ENCODE data around the gene ZHX3. TPM values are rescaled to one million over a fixed set of nuclear protein-coding genes. Genes with fewer than 3 reads are reported as not detected.

The ZHX3 gene
- total and polyA plus RNA-seq, 4 donors = 3.2 to 30.0 (median 8.0) TPM

DNA sequence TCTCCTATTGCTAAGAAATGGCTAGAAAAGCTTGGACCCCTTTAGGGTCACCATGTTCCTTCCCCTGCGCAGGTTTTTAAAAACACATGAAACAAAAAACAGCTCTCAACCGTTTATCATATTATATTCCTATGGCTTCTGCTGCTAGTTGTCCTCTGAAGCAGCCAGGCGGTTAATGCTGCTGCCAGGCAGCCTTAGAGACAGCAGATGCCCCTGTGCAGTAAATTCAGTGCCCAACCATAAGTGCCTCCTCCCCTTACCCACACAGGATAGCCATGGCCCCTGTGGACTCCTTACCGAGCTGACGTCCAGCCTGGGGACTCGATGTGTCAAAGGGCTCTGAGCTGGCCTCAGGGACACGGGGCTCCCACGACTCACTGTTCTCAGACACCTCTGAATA lies 115.8 kb downstream of the ZHX3 start:
- TF ChIP-seq RXRA (IDR thresholded peaks at IDR 0.05) (no peak), TAF1 (conservative IDR thresholded peaks at IDR 0.05) (no peak), JUND (IDR thresholded peaks at IDR 0.05) (no peak), FOXA1 (IDR thresholded peaks at IDR 0.05) (no peak), YY1 (IDR thresholded peaks at IDR 0.05) (no peak), NR2F2 (IDR thresholded peaks at IDR 0.05) (no peak), RAD21 (IDR thresholded peaks at IDR 0.05) (no peak)
- TF ChIP-seq, protein P1, sequence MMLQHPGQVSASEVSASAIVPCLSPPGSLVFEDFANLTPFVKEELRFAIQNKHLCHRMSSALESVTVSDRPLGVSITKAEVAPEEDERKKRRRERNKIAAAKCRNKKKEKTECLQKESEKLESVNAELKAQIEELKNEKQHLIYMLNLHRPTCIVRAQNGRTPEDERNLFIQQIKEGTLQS (IDR thresholded peaks at IDR 0.05) = no peak
- TF ChIP-seq, protein P2, sequence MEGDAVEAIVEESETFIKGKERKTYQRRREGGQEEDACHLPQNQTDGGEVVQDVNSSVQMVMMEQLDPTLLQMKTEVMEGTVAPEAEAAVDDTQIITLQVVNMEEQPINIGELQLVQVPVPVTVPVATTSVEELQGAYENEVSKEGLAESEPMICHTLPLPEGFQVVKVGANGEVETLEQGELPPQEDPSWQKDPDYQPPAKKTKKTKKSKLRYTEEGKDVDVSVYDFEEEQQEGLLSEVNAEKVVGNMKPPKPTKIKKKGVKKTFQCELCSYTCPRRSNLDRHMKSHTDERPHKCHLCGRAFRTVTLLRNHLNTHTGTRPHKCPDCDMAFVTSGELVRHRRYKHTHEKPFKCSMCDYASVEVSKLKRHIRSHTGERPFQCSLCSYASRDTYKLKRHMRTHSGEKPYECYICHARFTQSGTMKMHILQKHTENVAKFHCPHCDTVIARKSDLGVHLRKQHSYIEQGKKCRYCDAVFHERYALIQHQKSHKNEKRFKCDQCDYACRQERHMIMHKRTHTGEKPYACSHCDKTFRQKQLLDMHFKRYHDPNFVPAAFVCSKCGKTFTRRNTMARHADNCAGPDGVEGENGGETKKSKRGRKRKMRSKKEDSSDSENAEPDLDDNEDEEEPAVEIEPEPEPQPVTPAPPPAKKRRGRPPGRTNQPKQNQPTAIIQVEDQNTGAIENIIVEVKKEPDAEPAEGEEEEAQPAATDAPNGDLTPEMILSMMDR (IDR thresholded peaks at IDR 0.05; ENCODE audit: low read depth, low read length, missing input control) = no peak
- TF ChIP-seq, protein P3, sequence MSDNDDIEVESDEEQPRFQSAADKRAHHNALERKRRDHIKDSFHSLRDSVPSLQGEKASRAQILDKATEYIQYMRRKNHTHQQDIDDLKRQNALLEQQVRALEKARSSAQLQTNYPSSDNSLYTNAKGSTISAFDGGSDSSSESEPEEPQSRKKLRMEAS (IDR thresholded peaks at IDR 0.05) = no peak
- Histone ChIP-seq H3K9ac (ENCODE audit: low read depth in 1 of 2, low read length in 2 of 2) (no peak overlapping the region), H3K27ac (ENCODE audit: low read depth in 1 of 2, low read length in 2 of 2) (no peak overlapping the region), H3K4me1 (ENCODE audit: control insufficient read depth in 4 of 4, insufficient read depth in 4 of 4, low read length in 3 of 4) (no peaks in the 10 kb centered on the region), H3K4me3 (ENCODE audit: low read depth in 1 of 3, low read length in 3 of 3) (no peak overlapping the region), H3K36me3 (ENCODE audit: control insufficient read depth in 4 of 4, insufficient read depth in 3 of 4, low read depth in 1 of 4, low read length in 3 of 4) (peaks cover 12 to 31% (median 20%) of the 10 kb centered on the region in 4 donors), H3K9me3 (ENCODE audit: control insufficient read depth in 4 of 4, low read length in 3 of 4) (peaks cover 0 to 9% (median under 1%) of the 10 kb centered on the region in 4 donors), H3K27me3 (ENCODE audit: control insufficient read depth in 4 of 4, insufficient read depth in 4 of 4, low read length in 3 of 4) (no peaks in the 10 kb centered on the region)
- no peak for DNase-seq (ENCODE audit: low spot score)
- 96% methylated on average over 8 of the region's 8 CpGs for WGBS

DNA sequence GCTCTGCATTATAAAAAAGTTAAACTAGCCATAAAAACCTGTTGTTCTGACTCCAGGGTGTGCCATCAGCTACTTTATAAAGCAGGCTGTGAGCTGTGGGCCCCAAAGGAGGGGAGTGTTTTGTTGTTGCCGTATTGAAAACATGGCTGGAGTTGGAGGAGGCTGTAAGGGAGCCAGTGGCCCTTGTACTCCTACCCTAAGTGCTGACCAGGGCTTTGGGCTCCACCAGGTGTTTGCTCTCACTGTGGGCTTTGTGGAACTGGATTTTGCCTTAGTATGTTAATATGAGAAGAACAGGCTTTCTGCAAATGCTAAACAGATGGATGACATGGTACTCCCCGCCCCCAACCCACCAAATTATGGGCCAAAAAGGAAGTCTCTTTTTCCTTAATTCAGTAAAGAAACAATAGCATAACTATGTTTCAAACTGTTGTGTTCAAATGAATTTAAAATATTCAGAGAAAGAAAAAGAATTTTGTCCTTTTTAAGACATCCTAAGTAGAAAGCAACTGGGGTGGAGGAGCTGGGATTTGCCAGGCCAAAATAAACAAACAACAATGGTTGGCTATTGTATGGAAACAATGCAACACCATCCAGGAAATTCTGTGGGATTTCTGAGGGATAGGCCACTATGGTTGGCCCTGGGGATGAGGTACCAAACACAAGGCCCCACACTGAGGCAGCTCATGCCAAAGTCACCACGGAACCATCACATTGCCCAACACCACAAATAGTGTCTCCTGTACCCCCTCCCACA lies 116.9 kb downstream of the ZHX3 start:
- WGBS = 95% methylated on average over 3 of the region's 3 CpGs
- Histone ChIP-seq H3K27me3 (ENCODE audit: control insufficient read depth in 4 of 4, insufficient read depth in 4 of 4, low read length in 3 of 4) (no peaks in the 10 kb centered on the region), H3K4me3 (ENCODE audit: low read depth in 1 of 3, low read length in 3 of 3) (no peak overlapping the region), H3K4me1 (ENCODE audit: control insufficient read depth in 4 of 4, insufficient read depth in 4 of 4, low read length in 3 of 4) (no peaks in the 10 kb centered on the region), H3K9ac (ENCODE audit: low read depth in 1 of 2, low read length in 2 of 2) (no peak overlapping the region), H3K9me3 (ENCODE audit: control insufficient read depth in 4 of 4, low read length in 3 of 4) (peaks cover 0 to 9% (median under 1%) of the 10 kb centered on the region in 4 donors), H3K27ac (ENCODE audit: low read depth in 1 of 2, low read length in 2 of 2) (no peak overlapping the region), H3K36me3 (ENCODE audit: control insufficient read depth in 4 of 4, insufficient read depth in 3 of 4, low read depth in 1 of 4, low read length in 3 of 4) (peaks cover 12 to 31% (median 20%) of the 10 kb centered on the region in 4 donors)
- TF ChIP-seq RAD21 (IDR thresholded peaks at IDR 0.05) (no peak), EGR1 (IDR thresholded peaks at IDR 0.05; ENCODE audit: low read depth in 2 of 2) (no peak), JUND (IDR thresholded peaks at IDR 0.05) (no peak), YY1 (IDR thresholded peaks at IDR 0.05) (no peak), FOXA2 (IDR thresholded peaks at IDR 0.05) (no peak), HNF4G (IDR thresholded peaks at IDR 0.05) (no peak)
- TF ChIP-seq, protein P1 (IDR thresholded peaks at IDR 0.05) = no peak
- TF ChIP-seq, protein P4, sequence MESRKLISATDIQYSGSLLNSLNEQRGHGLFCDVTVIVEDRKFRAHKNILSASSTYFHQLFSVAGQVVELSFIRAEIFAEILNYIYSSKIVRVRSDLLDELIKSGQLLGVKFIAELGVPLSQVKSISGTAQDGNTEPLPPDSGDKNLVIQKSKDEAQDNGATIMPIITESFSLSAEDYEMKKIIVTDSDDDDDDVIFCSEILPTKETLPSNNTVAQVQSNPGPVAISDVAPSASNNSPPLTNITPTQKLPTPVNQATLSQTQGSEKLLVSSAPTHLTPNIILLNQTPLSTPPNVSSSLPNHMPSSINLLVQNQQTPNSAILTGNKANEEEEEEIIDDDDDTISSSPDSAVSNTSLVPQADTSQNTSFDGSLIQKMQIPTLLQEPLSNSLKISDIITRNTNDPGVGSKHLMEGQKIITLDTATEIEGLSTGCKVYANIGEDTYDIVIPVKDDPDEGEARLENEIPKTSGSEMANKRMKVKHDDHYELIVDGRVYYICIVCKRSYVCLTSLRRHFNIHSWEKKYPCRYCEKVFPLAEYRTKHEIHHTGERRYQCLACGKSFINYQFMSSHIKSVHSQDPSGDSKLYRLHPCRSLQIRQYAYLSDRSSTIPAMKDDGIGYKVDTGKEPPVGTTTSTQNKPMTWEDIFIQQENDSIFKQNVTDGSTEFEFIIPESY (IDR thresholded peaks at IDR 0.05) = no peak
- no peak for DNase-seq (ENCODE audit: low spot score)

Measured in liver (tissue), 9 donors.